ENCODE results near the gene GNG7.

GRCh38 chr19:2675892-2676291, 26.6 kb downstream of the GNG7 start:
- TF ChIP-seq POLR2AphosphoS5 (IDR thresholded peaks at IDR 0.05) (no peak), CTCF (IDR thresholded peaks at IDR 0.05) (no peak), POLR2A (IDR thresholded peaks at IDR 0.05) (no peak)
